Measurements from ENCODE around the gene LZTR1.

LZTR1 gene

DNA sequence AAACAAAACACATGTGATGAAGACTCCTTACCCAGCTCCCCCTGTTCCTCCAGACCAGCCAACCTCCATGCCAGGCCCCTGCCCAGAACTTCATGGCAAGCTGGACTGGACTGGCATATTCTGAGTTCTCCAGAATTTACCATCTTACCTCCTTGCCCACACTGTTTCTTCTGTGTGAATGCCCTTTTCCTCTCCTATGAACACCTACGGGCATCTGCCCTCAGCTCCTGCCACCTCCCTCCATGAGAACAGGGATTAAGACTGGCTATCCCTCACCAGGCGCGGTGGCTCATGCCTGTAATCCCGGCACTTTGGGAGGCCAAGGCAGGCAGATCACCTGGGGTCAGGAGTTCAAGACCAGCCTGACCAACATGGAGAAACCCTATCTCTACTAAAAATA, 21.5 kb upstream of the LZTR1 start:
- peaks cover under 1% of the 10 kb centered on the region for H3K4me1 ChIP-seq (ENCODE audit: insufficient read depth, low read length, poor library complexity, severe bottlenecking)
- no peak for TF ChIP-seq CTCF (conservative IDR thresholded peaks at IDR 0.05; ENCODE audit: low read length)
- no peak for TF ChIP-seq EZH2phosphoT487 (IDR thresholded peaks at IDR 0.05; ENCODE audit: borderline replicate concordance)
- no peaks in the 10 kb centered on the region for H3F3A ChIP-seq (ENCODE audit: low read depth)
- no peaks in the 10 kb centered on the region for H3K27me3 ChIP-seq (ENCODE audit: insufficient read depth, low read length, poor library complexity, severe bottlenecking)
- no peak overlapping the region for H2AFZ ChIP-seq (ENCODE audit: low read length)
- H3K4me2 ChIP-seq (ENCODE audit: low read depth, low read length, poor library complexity, severe bottlenecking) = no peak overlapping the region
- H3K9me3 ChIP-seq (ENCODE audit: insufficient read depth, low read depth, low read length) = no peaks in the 10 kb centered on the region
- H3K9me2 ChIP-seq (replicated peaks; ENCODE audit: low read depth, low read length) = no peaks in the 10 kb centered on the region
- no peak overlapping the region for H3K4me3 ChIP-seq (ENCODE audit: low read length, poor library complexity, severe bottlenecking)
- no peak overlapping the region for H3K9ac ChIP-seq (ENCODE audit: low read depth, low read length, poor library complexity, severe bottlenecking)
- H3K79me2 ChIP-seq (ENCODE audit: insufficient read depth, low read length) = no peaks in the 10 kb centered on the region
- no peaks in the 10 kb centered on the region for H4K20me1 ChIP-seq (ENCODE audit: insufficient read depth, low read length, poor library complexity, severe bottlenecking)
- H3K36me3 ChIP-seq (ENCODE audit: insufficient read depth, low read length) = no peaks in the 10 kb centered on the region

GRCh38 chr22:20962491-20962945, 19.6 kb upstream of the LZTR1 start:
- Histone ChIP-seq H3K4me2 (ENCODE audit: low read depth, low read length, poor library complexity, severe bottlenecking) (no peak overlapping the region), H3K79me2 (ENCODE audit: insufficient read depth, low read length) (no peaks in the 10 kb centered on the region), H4K20me1 (ENCODE audit: insufficient read depth, low read length, poor library complexity, severe bottlenecking) (no peaks in the 10 kb centered on the region), H3K9ac (ENCODE audit: low read depth, low read length, poor library complexity, severe bottlenecking) (no peak overlapping the region), H3K4me1 (ENCODE audit: insufficient read depth, low read length, poor library complexity, severe bottlenecking) (peaks cover 5% of the 10 kb centered on the region), H3K27me3 (ENCODE audit: insufficient read depth, low read length, poor library complexity, severe bottlenecking) (no peaks in the 10 kb centered on the region), H2AFZ (ENCODE audit: low read length) (no peak overlapping the region), H3F3A (ENCODE audit: low read depth) (no peaks in the 10 kb centered on the region), H3K4me3 (ENCODE audit: low read length, poor library complexity, severe bottlenecking) (no peak overlapping the region), H3K9me2 (replicated peaks; ENCODE audit: low read depth, low read length) (no peaks in the 10 kb centered on the region), H3K36me3 (ENCODE audit: insufficient read depth, low read length) (no peaks in the 10 kb centered on the region), H3K9me3 (ENCODE audit: insufficient read depth, low read depth, low read length) (no peaks in the 10 kb centered on the region)
- TF ChIP-seq EZH2phosphoT487 (IDR thresholded peaks at IDR 0.05; ENCODE audit: borderline replicate concordance) = no peak
- TF ChIP-seq CTCF (conservative IDR thresholded peaks at IDR 0.05; ENCODE audit: low read length) = no peak

GRCh38 chr22:20963201-20964052, 18.7 kb upstream of the LZTR1 start:
- no peak for TF ChIP-seq CTCF (conservative IDR thresholded peaks at IDR 0.05; ENCODE audit: low read length)
- no peak for TF ChIP-seq EZH2phosphoT487 (IDR thresholded peaks at IDR 0.05; ENCODE audit: borderline replicate concordance)
- Histone ChIP-seq H3K9me3 (ENCODE audit: insufficient read depth, low read depth, low read length) (no peaks in the 10 kb centered on the region), H3K27me3 (ENCODE audit: insufficient read depth, low read length, poor library complexity, severe bottlenecking) (no peaks in the 10 kb centered on the region), H4K20me1 (ENCODE audit: insufficient read depth, low read length, poor library complexity, severe bottlenecking) (no peaks in the 10 kb centered on the region), H3K9me2 (replicated peaks; ENCODE audit: low read depth, low read length) (no peaks in the 10 kb centered on the region), H3K79me2 (ENCODE audit: insufficient read depth, low read length) (no peaks in the 10 kb centered on the region), H2AFZ (ENCODE audit: low read length) (no peak overlapping the region), H3K4me1 (ENCODE audit: insufficient read depth, low read length, poor library complexity, severe bottlenecking) (peaks cover 5% of the 10 kb centered on the region), H3K9ac (ENCODE audit: low read depth, low read length, poor library complexity, severe bottlenecking) (no peak overlapping the region), H3F3A (ENCODE audit: low read depth) (no peaks in the 10 kb centered on the region), H3K36me3 (ENCODE audit: insufficient read depth, low read length) (no peaks in the 10 kb centered on the region), H3K4me2 (ENCODE audit: low read depth, low read length, poor library complexity, severe bottlenecking) (no peak overlapping the region), H3K4me3 (ENCODE audit: low read length, poor library complexity, severe bottlenecking) (no peak overlapping the region)
